H9 (cell line): ENCODE data around the gene ADGRA1. TPM values are rescaled to one million over a fixed set of nuclear protein-coding genes. Genes with fewer than 3 reads are reported as not detected.

Experiments
- DNase-seq: peaks from one replicate; pipeline ENCODE4 v3.0.0-alpha.2; 2017
- H2AFZ ChIP-seq: one replicate; pipeline ENCODE4 v1.6.1; 2013; ENCODE audit warnings: mild to moderate bottlenecking, low read length, control low read depth, moderate library complexity
- H2AK5ac ChIP-seq: 2 replicates; pipeline ENCODE4 v1.6.1; 2013; ENCODE audit warnings: low read length, control low read depth, mixed read lengths; ENCODE audit not compliant: insufficient read length
- H2BK120ac ChIP-seq: one replicate; pipeline ENCODE4 v1.6.1; 2013; ENCODE audit warnings: low read depth, mild to moderate bottlenecking, low read length, control low read depth, inconsistent platforms; ENCODE audit not compliant: poor library complexity, severe bottlenecking
- H2BK12ac ChIP-seq: 2 replicates; pipeline ENCODE4 v1.6.1; 2013; ENCODE audit warnings: low read length, control low read depth, mixed read lengths, low read depth; ENCODE audit not compliant: insufficient read length
- H2BK15ac ChIP-seq: 2 replicates; pipeline ENCODE4 v1.6.1; 2013; ENCODE audit warnings: low read depth, low read length, control low read depth
- H2BK20ac ChIP-seq: one replicate; pipeline ENCODE4 v1.6.1; 2013; ENCODE audit warnings: low read depth, mild to moderate bottlenecking, low read length, control low read depth, inconsistent platforms; ENCODE audit not compliant: poor library complexity, severe bottlenecking
- H2BK5ac ChIP-seq: 2 replicates; pipeline ENCODE4 v1.6.1; 2013; ENCODE audit warnings: low read length, control low read depth, mixed read lengths; ENCODE audit not compliant: insufficient read length
- H3K14ac ChIP-seq: 2 replicates; pipeline ENCODE4 v1.6.1; 2013; ENCODE audit warnings: low read length, control low read depth; ENCODE audit not compliant: insufficient read depth
- H3K18ac ChIP-seq: 2 replicates; pipeline ENCODE4 v1.6.1; 2013; ENCODE audit warnings: low read depth, mild to moderate bottlenecking, mixed read lengths, low read length, control low read depth; ENCODE audit not compliant: insufficient read length
- H3K23ac ChIP-seq: 2 replicates; pipeline ENCODE4 v1.6.1; 2013; ENCODE audit warnings: low read length, control low read depth, mixed read lengths, low read depth; ENCODE audit not compliant: insufficient read length
- H3K23me2 ChIP-seq: 2 replicates; pipeline ENCODE4 v1.6.1; 2013; ENCODE audit warnings: low read depth, mild to moderate bottlenecking, mixed read lengths, low read length, control low read depth; ENCODE audit not compliant: insufficient read length, poor library complexity, severe bottlenecking
- H3K27ac ChIP-seq: 2 replicates; pipeline ENCODE4 v1.5.1; 2013; ENCODE audit warnings: low read length, control low read depth, mixed read lengths, low read depth; ENCODE audit not compliant: insufficient read length
- H3K27me3 ChIP-seq: 2 replicates; pipeline ENCODE4 v1.6.1; 2013; ENCODE audit warnings: low read length, control low read depth, inconsistent platforms; ENCODE audit not compliant: insufficient read depth
- H3K4ac ChIP-seq: 2 replicates; pipeline ENCODE4 v1.6.1; 2013; ENCODE audit warnings: low read depth, mild to moderate bottlenecking, control low read depth, inconsistent platforms, low read length, moderate library complexity
- H3K4me1 ChIP-seq: 2 replicates; pipeline ENCODE4 v1.6.1; 2013; ENCODE audit warnings: low read length, control low read depth, inconsistent platforms; ENCODE audit not compliant: insufficient read depth
- H3K4me2 ChIP-seq: 2 replicates; pipeline ENCODE4 v1.6.1; 2013; ENCODE audit warnings: low read length, control low read depth, mixed read lengths; ENCODE audit not compliant: insufficient read length, insufficient read depth
- H3K56ac ChIP-seq: 2 replicates; pipeline ENCODE4 v1.6.1; 2013; ENCODE audit warnings: low read depth, mild to moderate bottlenecking, mixed read lengths, low read length, control low read depth; ENCODE audit not compliant: insufficient read length
- H3K79me1 ChIP-seq: 2 replicates; pipeline ENCODE4 v1.6.1; 2013; ENCODE audit warnings: low read depth, mild to moderate bottlenecking, moderate library complexity, low read length, control low read depth, inconsistent platforms; ENCODE audit not compliant: insufficient read depth, poor library complexity, severe bottlenecking
- H3K79me2 ChIP-seq: 2 replicates; pipeline ENCODE4 v1.6.1; 2013; ENCODE audit warnings: low read length, control low read depth, inconsistent platforms; ENCODE audit not compliant: insufficient read depth
- H3K9ac ChIP-seq: 2 replicates; pipeline ENCODE4 v1.6.1; 2013; ENCODE audit warnings: low read length, control low read depth, mixed read lengths; ENCODE audit not compliant: insufficient read length; ENCODE audit errors: extremely low read depth
- H3K9me3 ChIP-seq: one replicate; pipeline ENCODE4 v1.6.1; 2013; ENCODE audit warnings: low read depth, low read length, inconsistent platforms; ENCODE audit not compliant: control insufficient read depth
- H3T11ph ChIP-seq: one replicate; pipeline ENCODE4 v1.6.1; 2013; ENCODE audit warnings: mild to moderate bottlenecking, low read length, control low read depth, inconsistent platforms
- H4K20me1 ChIP-seq: one replicate; pipeline ENCODE4 v1.6.1; 2013; ENCODE audit not compliant: control insufficient read depth, insufficient read length, insufficient read depth
- H4K5ac ChIP-seq: 2 replicates; pipeline ENCODE4 v1.6.1; 2013; ENCODE audit warnings: low read depth, mild to moderate bottlenecking, mixed read lengths, low read length, control low read depth; ENCODE audit not compliant: insufficient read length
- H4K8ac ChIP-seq: replicated peaks from 2 replicates; pipeline ENCODE4 v1.6.1; 2013; ENCODE audit warnings: low read length, control low read depth, mixed read lengths, low read depth; ENCODE audit not compliant: insufficient read length
- H4K91ac ChIP-seq: 2 replicates; pipeline ENCODE4 v1.6.1; 2013; ENCODE audit warnings: low read depth, mild to moderate bottlenecking, moderate library complexity, mixed read lengths, low read length, control low read depth; ENCODE audit not compliant: insufficient read length
- H3K27ac Mint-ChIP-seq, 3 experiments: 2 replicates in 2 of 3; 3 replicates in 1 of 3; pipeline ENCODE4 v1.8.0; 2020 to 2021; ENCODE audit warnings: mixed read lengths in 3 of 3, mild to moderate bottlenecking in 1 of 3, moderate library complexity in 1 of 3
- H3K27me3 Mint-ChIP-seq: 2 replicates; pipeline ENCODE4 v1.8.0; 2021; ENCODE audit warnings: low read depth, mild to moderate bottlenecking, moderate library complexity, mixed read lengths
- H3K36me3 Mint-ChIP-seq, 3 experiments: 2 replicates in 2 of 3; 3 replicates in 1 of 3; pipeline ENCODE4 v1.8.0; 2020 to 2021; ENCODE audit warnings: low read depth in 3 of 3, mixed read lengths in 3 of 3; ENCODE audit not compliant: insufficient read depth in 1 of 3
- H3K4me1 Mint-ChIP-seq, 2 experiments: 2 replicates each; pipeline ENCODE4 v1.8.0; 2020; ENCODE audit warnings: mixed read lengths in 2 of 2
- H3K4me3 Mint-ChIP-seq, 2 experiments: 2 replicates in 1 of 2; 3 replicates in 1 of 2; pipeline ENCODE4 v1.8.0; 2020 to 2021; ENCODE audit warnings: mild to moderate bottlenecking in 2 of 2, mixed read lengths in 2 of 2, moderate library complexity in 1 of 2
- H3K9me3 Mint-ChIP-seq, 2 experiments: 2 replicates in 1 of 2; 3 replicates in 1 of 2; pipeline ENCODE4 v1.8.0; 2020; ENCODE audit warnings: mild to moderate bottlenecking in 2 of 2, mixed read lengths in 2 of 2, moderate library complexity in 1 of 2
- CTCF ChIP-seq: fragments of 200-600 bp; sonication (generic); conservative IDR thresholded peaks from 3 replicates; pipeline ENCODE4 v1.8.0; 2021; ENCODE audit warnings: antibody characterized with exemption, mild to moderate bottlenecking
- WGBS: extraction: QIAGEN DNeasy Blood & Tissue Kit; methylation state at CpG from one replicate; pipeline ENCODE4 v1.1.7; 2013; ENCODE audit warnings: missing lambda C conversion rate, low lambda C conversion rate, mixed read lengths; ENCODE audit not compliant: insufficient read length; ENCODE audit errors: extremely low coverage; 5-methylcytosine and 5-hydroxymethylcytosine counted together
- total RNA-seq: library from RNA; stranded (reverse); gene quantifications from 2 replicates; pipeline ENCODE4 v1.2.1, GENCODE V29; 2021

Gene ADGRA1
- total RNA-seq, 1 experiment from 2014 or later = 0.11 TPM

GRCh38 chr10:133088179-133088955, 643 bp downstream of the ADGRA1 start:
- peaks cover 18% of the 10 kb centered on the region for H3K27me3 ChIP-seq
- H3K27me3 Mint-ChIP-seq = peaks cover 79% of the 10 kb centered on the region
- no peak overlapping the region for H3K23ac ChIP-seq

More at GRCh38 chr10:133088179-133088955, 643 bp downstream of the ADGRA1 start:
- no peak for DNase-seq
- Histone ChIP-seq H3K9ac (no peak overlapping the region), H3T11ph (no peak overlapping the region), H3K4ac (no peak overlapping the region), H4K20me1 (no peaks in the 10 kb centered on the region), H3K56ac (no peak overlapping the region), H4K8ac (no peak overlapping the region), H2BK12ac (no peak overlapping the region), H3K4me2 (peak overlapping the region; percentile 27), H2BK5ac (no peak overlapping the region), H3K14ac (no peak overlapping the region; the same call in 1 of the 2 replicates), H2BK20ac (no peak overlapping the region), H3K9me3 (no peaks in the 10 kb centered on the region), H4K91ac (no peak overlapping the region), H2AFZ (no peak overlapping the region), H3K27ac (no peak overlapping the region), H4K5ac (no peak overlapping the region), H2BK15ac (no peak overlapping the region), H2AK5ac (no peak overlapping the region), H3K18ac (no peak overlapping the region), H2BK120ac (no peak overlapping the region), H3K23me2 (peaks cover 9% of the 10 kb centered on the region), H3K79me1 (no peaks in the 10 kb centered on the region), H3K79me2 (no peaks in the 10 kb centered on the region), H3K4me1 (no peaks in the 10 kb centered on the region)
- H3K4me1 Mint-ChIP-seq = peaks cover 2 to 8% of the 10 kb centered on the region in 2 experiments; a peak in 3 of 4 replicates
- H3K4me3 Mint-ChIP-seq = peak overlapping the region; percentile 35 to 55; a peak in 3 of 5 replicates
- H3K27ac Mint-ChIP-seq = no peak overlapping the region
- no peak for TF ChIP-seq CTCF
- H3K36me3 Mint-ChIP-seq = no peaks in the 10 kb centered on the region; a peak in 1 of 7 replicates
- no CpG with 5 or more reads among the region's 87 CpGs for WGBS
- H3K9me3 Mint-ChIP-seq = no peaks in the 10 kb centered on the region
